Adrenal gland (tissue), 5 donors: ENCODE data around the gene LRRC66.

Source experiments
- CTCF ChIP-seq, 6 experiments: fragments of 450-650 bp in 4 of 6; fragments of 200-600 bp in 2 of 6; sonication (generic) in 1 of 6; IDR thresholded peaks; 1 replicate in 5 of 6; 2 replicates in 1 of 6; pipeline versions ENCODE4 v1.5.1 to v1.8.0; 2016 to 2021; ENCODE audit warnings: antibody characterized with exemption in 6 of 6, mild to moderate bottlenecking in 2 of 6, moderate library complexity in 1 of 6
- POLR2A ChIP-seq, 2 donors: fragments of 450-650 bp; IDR thresholded peaks; one replicate each; pipeline ENCODE4 v1.6.1; 2017; ENCODE audit warnings: antibody characterized with exemption in 2 of 2, mild to moderate bottlenecking in 2 of 2, moderate library complexity in 1 of 2
- donor health status: DM: no; HTN: no; CAD: no.

GRCh38 chr4:52051213-52051614, 31.1 kb upstream of the LRRC66 start, which contains the start of gene SPATA18:
- TF ChIP-seq CTCF (IDR thresholded peaks at IDR 0.05): no peak
- TF ChIP-seq POLR2A (IDR thresholded peaks at IDR 0.05): peak in 1 of 2 donors; percentile 2
